Vagina (tissue), 2 donors: ENCODE measurements around the gene ADGRD2. TPM values are rescaled to one million over a fixed set of nuclear protein-coding genes. Genes with fewer than 3 reads are reported as not detected.

Source experiments
- DNase-seq, 2 donors: peaks; one replicate each; pipeline ENCODE4 v3.0.0-alpha.2; 2017; ENCODE audit errors: extremely low spot score in 2 of 2
- H3K27ac ChIP-seq: fragments of 200-600 bp; sonication (generic); one replicate; pipeline ENCODE4 v1.5.1; 2019
- H3K27me3 ChIP-seq: fragments of 200-600 bp; sonication (generic); one replicate; pipeline ENCODE4 v1.5.1; 2019
- H3K36me3 ChIP-seq, 2 donors: fragments of 200-600 bp; sonication (generic); one replicate each; pipeline ENCODE4 v1.5.1; 2017 to 2019
- H3K4me1 ChIP-seq: fragments of 200-600 bp; sonication (generic); one replicate; pipeline ENCODE4 v1.5.1; 2019
- H3K4me3 ChIP-seq, 2 donors: fragments of 200-600 bp; sonication (generic); 1 replicate in 1 of 2; 2 replicates in 1 of 2; pipeline ENCODE4 v1.5.1; 2016 to 2019
- H3K9me3 ChIP-seq: fragments of 200-600 bp; sonication (generic); one replicate; pipeline ENCODE4 v1.5.1; 2019
- CTCF ChIP-seq, 3 experiments: fragments of 450-650 bp in 2 of 3; fragments of 200-600 bp in 1 of 3; sonication (generic) in 1 of 3; IDR thresholded peaks; one replicate each; pipeline ENCODE4 v1.5.1; 2017 to 2019; ENCODE audit warnings: antibody characterized with exemption in 3 of 3, mild to moderate bottlenecking in 2 of 3, moderate library complexity in 2 of 3
- POLR2A ChIP-seq, 2 donors: fragments of 450-650 bp; IDR thresholded peaks; one replicate each; pipeline ENCODE4 v1.6.1; 2017; ENCODE audit warnings: antibody characterized with exemption in 2 of 2, mild to moderate bottlenecking in 2 of 2, moderate library complexity in 2 of 2
- POLR2AphosphoS5 ChIP-seq, 2 donors: sonication (generic); formaldehyde crosslinking; IDR thresholded peaks; one replicate each; pipeline ENCODE4 v1.9.0; 2017; ENCODE audit warnings: antibody characterized with exemption in 2 of 2, mild to moderate bottlenecking in 2 of 2, low read depth in 1 of 2; ENCODE audit not compliant: insufficient read depth in 1 of 2
- intact Hi-C: fragments of 100-400 bp; cut with DNase I; formaldehyde crosslinking; loops from one replicate; pipeline ENCODE4 v1.15.1; 2023
- total RNA-seq: library from RNA; depleted of rRNA; stranded (reverse); fragments of >200 nt; gene quantifications from one replicate; pipeline ENCODE4 v1.2.3, GENCODE V29; 2016

Gene ADGRD2
- total RNA-seq, 1 donor from 2014 or later: 4.2 TPM

- intact Hi-C loops: no loop called here
- TF ChIP-seq CTCF (IDR thresholded peaks at IDR 0.05): no peak
- TF ChIP-seq POLR2AphosphoS5 (IDR thresholded peaks at IDR 0.05; ENCODE audit: insufficient read depth in 1 of 2, low read depth in 1 of 2): no peak
- TF ChIP-seq POLR2A (IDR thresholded peaks at IDR 0.05): no peak
- H3K4me3 ChIP-seq: no peak overlapping the region
- H3K27ac ChIP-seq: no peak overlapping the region
- DNase-seq: no peak
- H3K9me3 ChIP-seq: no peaks in the 10 kb centered on the region
- no peaks in the 10 kb centered on the region for H3K27me3 ChIP-seq
- H3K36me3 ChIP-seq: no peaks in the 10 kb centered on the region
- no peaks in the 10 kb centered on the region for H3K4me1 ChIP-seq
Measured at GRCh38 chr9:124469011-124469832, 19.0 kb downstream of the ADGRD2 start.

DNA sequence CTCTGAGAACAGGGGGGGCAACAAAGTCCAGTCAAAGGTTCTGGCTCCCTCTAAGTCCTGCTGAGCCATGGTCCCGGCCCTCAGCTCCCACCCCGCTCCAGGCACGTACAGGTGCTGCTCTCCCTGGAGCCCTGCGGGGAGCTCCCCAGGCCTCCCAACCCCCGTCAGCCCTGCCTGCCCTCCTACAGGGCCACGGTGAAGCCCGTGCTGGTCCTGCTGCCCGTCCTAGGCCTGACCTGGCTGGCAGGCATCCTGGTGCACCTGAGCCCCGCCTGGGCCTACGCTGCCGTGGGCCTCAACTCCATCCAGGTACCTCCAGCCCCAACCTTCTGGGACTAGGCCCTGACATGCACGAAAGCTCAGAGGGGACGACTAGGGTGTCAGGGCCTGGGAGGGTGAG is 20.1 kb downstream of the ADGRD2 start:
- Histone ChIP-seq H3K27me3 (no peaks in the 10 kb centered on the region), H3K4me3 (no peak overlapping the region)
- intact Hi-C loops: no loop called here

DNA sequence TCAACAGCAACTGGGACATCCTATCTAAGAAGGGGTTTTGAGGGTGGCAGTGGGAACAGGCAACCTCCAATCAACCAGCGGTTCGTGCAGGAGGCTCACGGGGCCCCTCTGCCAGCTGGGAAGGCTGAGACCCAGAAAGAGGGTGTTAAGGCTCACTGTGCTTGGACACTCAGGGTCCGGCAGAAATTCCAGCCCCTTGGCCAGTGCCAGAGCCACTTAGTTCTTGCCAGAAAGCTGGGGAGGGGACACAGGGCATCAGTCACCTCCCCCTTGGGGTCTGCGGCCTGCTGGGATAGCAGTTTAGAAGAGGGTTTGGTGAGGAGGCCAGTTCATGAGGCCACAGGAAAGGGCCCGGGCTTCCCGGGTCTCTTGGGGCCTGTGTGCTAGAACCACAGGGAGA is 20.5 kb downstream of the ADGRD2 start:
- no peak for TF ChIP-seq POLR2AphosphoS5 (IDR thresholded peaks at IDR 0.05; ENCODE audit: insufficient read depth in 1 of 2, low read depth in 1 of 2)
- no peak for TF ChIP-seq POLR2A (IDR thresholded peaks at IDR 0.05)
- TF ChIP-seq CTCF (IDR thresholded peaks at IDR 0.05): no peak
- Histone ChIP-seq H3K9me3 (no peaks in the 10 kb centered on the region), H3K4me3 (no peak overlapping the region), H3K36me3 (no peaks in the 10 kb centered on the region), H3K27me3 (no peaks in the 10 kb centered on the region), H3K27ac (no peak overlapping the region), H3K4me1 (no peaks in the 10 kb centered on the region)
- intact Hi-C loops: no loop called here
- no peak for DNase-seq

More for the DNA sequence above, 20.1 kb downstream of the ADGRD2 start:
- no peak for DNase-seq
- Histone ChIP-seq H3K4me1 (no peaks in the 10 kb centered on the region), H3K27ac (no peak overlapping the region), H3K36me3 (no peaks in the 10 kb centered on the region), H3K9me3 (no peaks in the 10 kb centered on the region)
- TF ChIP-seq POLR2A (IDR thresholded peaks at IDR 0.05): no peak
- no peak for TF ChIP-seq POLR2AphosphoS5 (IDR thresholded peaks at IDR 0.05; ENCODE audit: insufficient read depth in 1 of 2, low read depth in 1 of 2)
- no peak for TF ChIP-seq CTCF (IDR thresholded peaks at IDR 0.05)

- H3K27me3 ChIP-seq: no peaks in the 10 kb centered on the region
- H3K4me3 ChIP-seq: no peak overlapping the region
- H3K4me1 ChIP-seq: no peaks in the 10 kb centered on the region
- H3K36me3 ChIP-seq: no peaks in the 10 kb centered on the region
- TF ChIP-seq CTCF (IDR thresholded peaks at IDR 0.05) (no peak), POLR2A (IDR thresholded peaks at IDR 0.05) (no peak), POLR2AphosphoS5 (IDR thresholded peaks at IDR 0.05; ENCODE audit: insufficient read depth in 1 of 2, low read depth in 1 of 2) (no peak)
- DNase-seq: no peak
- H3K9me3 ChIP-seq: no peaks in the 10 kb centered on the region
- intact Hi-C loops: no loop called here
- no peak overlapping the region for H3K27ac ChIP-seq
Measured at GRCh38 chr9:124471761-124472160, 21.5 kb downstream of the ADGRD2 start.

GRCh38 chr9:124472770-124473169 is 22.5 kb downstream of the ADGRD2 start:
- no peak overlapping the region for H3K4me3 ChIP-seq
- no peak overlapping the region for H3K27ac ChIP-seq
- no peak for DNase-seq
- peaks cover 6% of the 10 kb centered on the region for H3K4me1 ChIP-seq
- H3K27me3 ChIP-seq: no peaks in the 10 kb centered on the region
- no peak for TF ChIP-seq POLR2AphosphoS5 (IDR thresholded peaks at IDR 0.05; ENCODE audit: insufficient read depth in 1 of 2, low read depth in 1 of 2)
- no peak for TF ChIP-seq CTCF (IDR thresholded peaks at IDR 0.05)
- no peak for TF ChIP-seq POLR2A (IDR thresholded peaks at IDR 0.05)
- no peaks in the 10 kb centered on the region for H3K9me3 ChIP-seq
- no peaks in the 10 kb centered on the region for H3K36me3 ChIP-seq
- intact Hi-C loops: no loop called here
